22Rv1 (cell line): Measurements from ENCODE around the gene AEBP1.

Experiments
- ZFX ChIP-seq: fragments of 450-650 bp; IDR thresholded peaks from 2 replicates; pipeline ENCODE4 v1.6.1; 2017; ENCODE audit warnings: antibody characterized with exemption, borderline replicate concordance
- TF ChIP-seq, protein P1 (sequence below): fragments of 450-650 bp; IDR thresholded peaks from 2 replicates; pipeline ENCODE4 v1.5.1; 2017; ENCODE audit warnings: mild to moderate bottlenecking

DNA sequence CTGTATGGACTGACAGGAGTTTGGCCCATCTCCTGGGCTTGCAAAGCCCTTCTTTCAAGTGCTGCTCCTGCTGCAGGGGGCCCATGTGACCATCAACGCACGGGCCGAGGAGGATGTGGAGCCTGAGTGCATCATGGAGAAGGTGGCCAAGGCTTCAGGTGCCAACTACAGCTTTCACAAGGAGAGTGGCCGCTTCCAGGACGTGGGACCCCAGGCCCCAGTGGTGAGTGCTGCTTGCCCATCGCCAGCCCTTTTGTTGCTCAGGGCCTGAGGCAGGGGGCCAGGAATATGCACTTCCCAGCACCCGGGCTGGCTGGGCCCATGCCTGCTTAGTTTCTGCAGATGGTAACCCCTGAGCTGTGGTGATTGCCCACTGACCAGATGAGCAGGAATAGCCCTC is 47.5 kb upstream of the AEBP1 start:
- TF ChIP-seq, protein P1, sequence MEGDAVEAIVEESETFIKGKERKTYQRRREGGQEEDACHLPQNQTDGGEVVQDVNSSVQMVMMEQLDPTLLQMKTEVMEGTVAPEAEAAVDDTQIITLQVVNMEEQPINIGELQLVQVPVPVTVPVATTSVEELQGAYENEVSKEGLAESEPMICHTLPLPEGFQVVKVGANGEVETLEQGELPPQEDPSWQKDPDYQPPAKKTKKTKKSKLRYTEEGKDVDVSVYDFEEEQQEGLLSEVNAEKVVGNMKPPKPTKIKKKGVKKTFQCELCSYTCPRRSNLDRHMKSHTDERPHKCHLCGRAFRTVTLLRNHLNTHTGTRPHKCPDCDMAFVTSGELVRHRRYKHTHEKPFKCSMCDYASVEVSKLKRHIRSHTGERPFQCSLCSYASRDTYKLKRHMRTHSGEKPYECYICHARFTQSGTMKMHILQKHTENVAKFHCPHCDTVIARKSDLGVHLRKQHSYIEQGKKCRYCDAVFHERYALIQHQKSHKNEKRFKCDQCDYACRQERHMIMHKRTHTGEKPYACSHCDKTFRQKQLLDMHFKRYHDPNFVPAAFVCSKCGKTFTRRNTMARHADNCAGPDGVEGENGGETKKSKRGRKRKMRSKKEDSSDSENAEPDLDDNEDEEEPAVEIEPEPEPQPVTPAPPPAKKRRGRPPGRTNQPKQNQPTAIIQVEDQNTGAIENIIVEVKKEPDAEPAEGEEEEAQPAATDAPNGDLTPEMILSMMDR = no peak
- TF ChIP-seq ZFX = no peak
